Measurements from ENCODE around the gene PITPNC1.
A peak's percentile ranks its signal among the peaks of the same experiment; 100 is the strongest.
"Not testable (repeated sequence)": the region's sequence is repeated elsewhere in the genome, so short reads cannot be mapped to it uniquely, and the experiment has no call there.

PITPNC1 gene

GRCh38 chr17:67594115-67594880 is 217.2 kb downstream of the PITPNC1 start:
- DNase-seq: no peak

- no peak for DNase-seq
These were observed 223.3 kb downstream of the PITPNC1 start for GRCh38 chr17:67600408-67600807.

DNA sequence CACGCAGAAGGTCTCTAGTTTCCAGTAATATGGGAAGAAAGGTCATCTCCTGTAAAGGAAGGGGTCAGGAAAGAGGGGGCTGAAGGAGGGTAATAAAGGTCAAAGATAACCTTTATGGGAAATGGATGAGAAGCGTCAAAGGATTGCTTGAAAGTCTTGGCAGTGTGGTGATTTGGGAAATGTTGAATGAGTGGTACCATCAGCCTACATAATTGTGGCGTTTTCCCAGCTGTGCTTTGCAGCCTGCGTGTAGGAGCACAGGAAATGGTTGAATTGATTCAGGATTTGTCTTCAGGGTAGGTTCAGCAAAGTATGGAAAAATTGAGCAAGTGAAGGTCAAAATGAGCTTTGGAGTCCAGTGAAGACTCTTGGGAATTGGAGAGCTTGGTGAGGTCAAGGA is 224.8 kb downstream of the PITPNC1 start:
- DNase-seq: no peak

- no peak for DNase-seq
These were observed 225.4 kb downstream of the PITPNC1 start for GRCh38 chr17:67602444-67602843.

DNA sequence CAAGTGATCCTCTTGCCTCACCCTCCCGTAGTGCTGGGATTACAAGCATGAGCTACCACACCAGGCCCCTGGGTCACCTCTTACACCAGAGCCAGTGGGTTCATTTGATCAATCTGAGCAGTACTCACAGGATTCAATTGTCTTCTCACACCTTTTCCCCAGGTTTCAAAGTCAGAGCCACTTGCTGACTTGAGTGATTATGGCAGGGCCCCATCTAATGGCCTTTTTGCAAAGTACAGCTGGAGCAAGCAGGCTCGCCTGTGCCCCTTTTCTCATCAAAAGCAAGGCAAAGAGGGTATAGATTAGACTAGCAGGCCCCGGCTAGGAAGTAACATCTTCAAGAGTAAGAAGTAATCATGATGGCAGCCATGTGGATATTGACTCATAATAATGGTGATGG is 225.9 kb downstream of the PITPNC1 start:
- DNase-seq: no peak

GRCh38 chr17:67605256-67605912 is 228.3 kb downstream of the PITPNC1 start:
- DNase-seq: no peak

DNA sequence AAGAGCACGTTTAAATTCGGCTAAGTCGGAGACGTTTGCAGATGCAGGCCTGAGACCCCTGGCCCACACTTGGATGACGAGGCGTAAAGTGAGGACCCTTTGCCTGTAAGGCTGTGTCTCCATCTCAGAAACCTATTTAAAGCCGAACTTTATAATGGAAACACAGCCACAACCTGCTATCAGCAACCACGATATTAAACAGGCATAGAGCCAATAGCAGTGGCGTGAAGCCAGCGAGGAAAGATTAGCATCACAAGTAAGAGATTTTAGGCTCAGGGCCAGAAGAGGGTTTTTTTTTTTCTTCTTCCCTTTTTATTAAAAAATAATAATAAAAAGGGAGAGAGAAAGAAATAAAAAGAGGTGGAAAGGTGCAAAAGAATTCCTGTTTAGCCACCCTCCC is 229.4 kb downstream of the PITPNC1 start:
- DNase-seq: no peak

DNA sequence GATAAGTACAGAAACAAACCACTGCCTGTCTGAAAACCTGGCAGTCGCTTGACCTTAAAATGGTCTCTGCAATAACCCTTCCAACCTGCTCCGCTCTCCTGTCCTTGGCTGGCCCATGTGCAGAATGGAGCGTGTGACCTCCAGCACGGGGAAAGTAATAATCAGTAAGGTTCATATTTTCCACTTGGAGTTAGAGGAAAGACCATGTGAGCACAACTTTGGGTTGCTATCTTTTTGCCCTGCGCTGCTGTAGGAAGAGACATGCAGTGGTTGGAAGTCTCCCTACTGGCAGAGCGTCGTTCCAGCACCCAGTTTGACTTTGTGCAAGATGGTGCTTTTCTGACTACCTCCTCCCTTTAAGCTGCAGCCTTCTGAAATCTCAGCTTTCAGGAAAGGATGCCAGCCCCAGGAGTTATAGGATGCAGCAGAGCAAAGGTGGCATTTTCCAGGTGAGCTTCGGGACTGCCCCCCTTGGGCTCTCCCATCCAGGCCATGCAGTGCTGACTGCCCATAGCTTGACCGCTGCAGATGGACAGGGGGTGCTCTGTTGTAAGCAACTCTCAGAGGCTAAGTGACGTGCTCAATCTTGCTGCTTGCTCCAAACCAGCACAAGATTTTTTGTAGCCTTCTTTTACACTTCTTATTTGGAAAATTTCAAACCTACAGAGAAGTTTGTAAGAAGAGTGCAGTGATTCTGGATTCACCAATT is 230.0 kb downstream of the PITPNC1 start:
- DNase-seq: no peak

GRCh38 chr17:67610061-67610460 is 233.0 kb downstream of the PITPNC1 start:
- no peak for DNase-seq

DNA sequence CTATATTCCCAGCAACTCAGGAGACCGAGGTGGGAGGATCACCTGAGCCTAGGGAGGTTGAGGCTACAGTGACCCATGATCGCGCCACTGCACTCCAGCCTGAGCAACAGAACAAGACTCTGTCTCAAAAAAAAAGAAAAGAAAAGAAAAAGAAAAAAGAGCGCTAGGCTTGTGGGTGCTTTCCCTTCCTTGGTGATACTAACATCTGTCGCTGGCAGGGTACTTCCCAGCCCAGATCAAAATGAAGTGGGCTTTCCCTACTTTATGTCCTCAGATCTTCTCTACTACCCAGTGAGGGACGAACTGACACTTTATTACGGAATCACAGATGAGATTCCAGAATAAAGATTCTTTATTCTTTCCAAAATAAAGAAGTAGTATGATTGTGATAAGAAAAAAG is 236.9 kb downstream of the PITPNC1 start:
- no peak for DNase-seq

DNA sequence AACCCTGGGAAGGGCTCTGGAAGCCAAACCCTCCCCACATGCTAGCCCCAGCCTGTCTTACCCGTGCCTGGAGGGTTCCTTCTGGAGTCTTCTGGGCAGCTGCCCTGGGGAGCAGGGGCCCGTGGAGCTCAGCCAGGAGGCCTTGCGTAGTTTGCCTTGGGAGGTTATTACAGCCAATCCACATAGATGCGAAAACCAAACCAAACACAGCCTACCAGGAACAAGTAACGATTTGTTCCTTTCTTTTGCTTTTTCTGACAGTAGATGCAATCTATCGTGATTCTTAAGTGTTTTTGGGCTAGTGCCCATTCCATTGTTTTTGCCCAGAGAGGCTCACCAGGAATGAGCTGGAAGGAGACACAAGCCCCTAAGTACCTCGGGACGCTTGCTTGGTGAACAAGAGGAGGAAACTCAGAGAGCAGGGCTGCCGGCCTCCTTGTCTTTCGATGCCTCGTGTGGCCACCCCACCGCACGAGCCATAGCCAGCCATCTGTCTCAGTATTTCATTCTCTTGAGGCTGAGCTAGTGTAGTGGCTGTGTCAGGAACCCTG is 238.0 kb downstream of the PITPNC1 start:
- no peak for DNase-seq

DNA sequence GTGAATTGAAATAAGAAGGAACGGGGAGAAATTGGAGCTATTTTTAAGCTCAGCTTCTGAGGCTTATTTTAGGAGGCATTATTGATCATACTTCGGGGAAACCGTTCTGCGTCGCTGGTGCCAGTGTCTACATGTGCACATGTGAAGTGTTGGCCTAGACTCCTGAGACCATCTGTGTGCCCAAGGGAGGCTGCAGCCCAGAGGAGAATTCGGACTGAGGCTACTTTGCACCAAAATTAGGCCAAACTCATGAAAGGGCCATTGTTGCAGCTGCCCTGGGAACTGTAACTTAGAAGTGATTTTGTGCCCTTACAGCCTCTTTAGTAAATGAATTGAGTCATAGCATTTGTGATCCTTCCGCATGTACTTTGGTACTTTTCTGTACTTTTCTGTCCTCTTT is 238.7 kb downstream of the PITPNC1 start:
- no peak for DNase-seq

- DNase-seq: no peak
These were observed 240.3 kb downstream of the PITPNC1 start for GRCh38 chr17:67617304-67617899.

DNA sequence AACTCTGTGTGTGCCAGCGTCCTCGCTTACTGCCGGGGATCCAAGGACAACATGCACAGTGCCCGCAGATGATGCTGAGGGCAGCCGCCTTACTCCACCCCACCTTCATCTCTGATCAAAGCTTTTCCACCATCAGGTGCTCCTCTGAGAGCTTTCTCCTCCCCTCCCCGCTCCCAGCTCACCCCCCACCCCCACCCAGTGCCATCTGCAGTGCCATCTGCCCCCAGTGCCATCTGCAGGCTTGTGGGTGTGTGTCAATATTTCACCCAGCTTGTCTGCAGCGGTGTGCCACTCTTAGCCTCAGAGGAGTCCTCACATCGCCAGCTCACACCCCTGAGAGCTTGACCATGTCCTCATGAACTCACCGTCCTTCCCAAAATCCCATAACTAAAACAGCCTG is 242.5 kb downstream of the PITPNC1 start:
- DNase-seq: no peak

DNA sequence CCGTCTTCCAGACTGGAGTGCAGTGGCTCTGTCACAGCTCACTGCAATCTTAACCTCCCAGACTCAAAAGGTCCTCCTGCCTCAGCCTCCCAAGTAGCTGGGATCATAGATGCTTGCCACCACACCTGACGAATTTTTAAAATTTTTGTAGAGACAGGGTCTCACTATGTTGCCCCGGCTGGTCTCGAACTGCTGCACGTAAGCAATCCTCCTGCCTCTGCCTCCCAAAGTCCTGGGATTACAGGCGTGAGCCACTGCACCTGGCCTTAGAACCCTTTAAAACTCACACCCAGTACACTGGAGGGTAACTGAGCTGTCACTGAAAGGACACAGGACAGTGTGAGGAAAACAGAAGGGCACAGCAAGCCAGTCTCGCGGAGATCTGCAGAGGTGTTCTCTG is 243.0 kb downstream of the PITPNC1 start:
- no peak for DNase-seq

GRCh38 chr17:67620636-67621035 is 243.6 kb downstream of the PITPNC1 start:
- no peak for DNase-seq

- DNase-seq: no peak
These were observed 246.7 kb downstream of the PITPNC1 start for GRCh38 chr17:67623767-67624166.

DNA sequence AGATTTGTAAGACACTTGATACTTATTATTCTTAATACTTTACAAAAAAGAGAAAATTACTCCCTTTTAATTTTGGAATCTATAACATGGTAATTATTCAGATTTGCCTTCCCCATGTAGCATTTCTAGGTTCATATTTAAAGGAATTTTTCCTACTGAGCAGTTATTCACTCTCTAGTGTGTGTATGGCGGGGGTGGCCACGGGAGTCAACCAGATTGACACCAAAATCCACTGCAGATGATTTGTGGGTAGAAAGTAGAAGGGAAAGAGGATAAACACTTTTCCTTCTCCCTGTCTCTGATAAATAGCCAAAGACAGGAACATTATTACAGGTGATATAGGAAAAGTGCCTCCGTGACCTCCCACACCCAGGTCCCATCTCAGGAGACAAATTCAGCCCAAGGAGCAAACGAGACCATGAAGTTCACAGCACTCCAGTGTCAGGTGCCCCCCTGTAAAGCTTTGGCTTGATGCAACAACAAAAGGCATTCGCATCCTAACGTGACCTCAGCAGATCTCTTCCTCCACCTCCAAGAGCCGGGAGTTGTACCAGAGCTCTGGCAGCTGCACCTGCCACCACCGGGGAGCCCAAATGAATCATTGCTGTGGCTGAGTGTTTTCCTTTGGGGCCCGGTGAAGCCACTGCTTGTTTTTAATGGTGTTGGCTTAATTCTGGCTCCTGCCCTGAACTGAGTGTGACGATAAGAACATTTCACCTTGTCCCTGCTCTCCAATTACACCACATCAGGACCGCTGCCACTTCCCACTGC is 248.0 kb downstream of the PITPNC1 start:
- no peak for DNase-seq

DNA sequence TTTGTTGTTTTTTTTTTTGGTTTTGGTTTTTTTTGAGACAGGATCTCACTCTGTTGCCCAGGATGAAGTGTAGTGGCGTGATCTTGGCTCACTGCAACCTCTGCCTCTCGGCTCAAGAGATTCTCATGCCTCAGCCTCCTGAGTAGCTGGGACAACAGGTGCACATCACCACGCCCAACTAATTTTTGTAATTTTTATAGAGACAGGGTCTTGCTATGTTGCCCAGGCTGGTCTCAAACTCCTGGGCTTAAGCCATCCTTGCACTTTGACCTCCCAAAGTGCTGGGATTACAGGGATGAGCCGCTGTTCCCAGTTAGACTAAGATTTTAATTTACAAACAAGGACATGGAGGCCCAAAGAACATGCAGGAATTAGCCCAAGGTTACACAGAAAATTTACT is 248.9 kb downstream of the PITPNC1 start:
- no peak for DNase-seq

DNA sequence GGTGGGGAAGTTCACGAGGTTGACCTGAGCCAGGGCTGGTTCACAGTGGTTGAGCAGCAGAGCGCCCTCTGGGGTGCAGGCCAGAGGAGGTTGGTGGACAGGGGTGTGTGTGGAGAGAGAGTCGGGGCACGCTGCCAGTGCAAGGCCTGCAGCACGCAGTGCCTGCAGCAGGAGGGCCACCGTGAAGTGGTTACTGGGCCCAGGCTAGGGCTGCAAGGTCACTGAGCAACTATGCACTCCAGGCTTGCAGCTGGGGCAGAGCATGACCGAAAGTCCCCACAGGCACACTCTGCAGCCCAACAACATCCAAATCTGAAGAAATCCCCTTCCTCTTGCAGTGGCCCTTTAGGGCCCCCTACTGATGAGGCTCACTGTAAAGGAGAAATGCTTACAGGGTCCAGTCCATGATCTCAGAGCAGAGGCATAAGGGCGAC is 251.5 kb downstream of the PITPNC1 start:
- DNase-seq: no peak

- DNase-seq: peak; percentile 44
These were observed 252.9 kb downstream of the PITPNC1 start for GRCh38 chr17:67629971-67630320.

GRCh38 chr17:67630836-67631235 is 253.8 kb downstream of the PITPNC1 start:
- DNase-seq: not testable (repeated sequence)

DNA sequence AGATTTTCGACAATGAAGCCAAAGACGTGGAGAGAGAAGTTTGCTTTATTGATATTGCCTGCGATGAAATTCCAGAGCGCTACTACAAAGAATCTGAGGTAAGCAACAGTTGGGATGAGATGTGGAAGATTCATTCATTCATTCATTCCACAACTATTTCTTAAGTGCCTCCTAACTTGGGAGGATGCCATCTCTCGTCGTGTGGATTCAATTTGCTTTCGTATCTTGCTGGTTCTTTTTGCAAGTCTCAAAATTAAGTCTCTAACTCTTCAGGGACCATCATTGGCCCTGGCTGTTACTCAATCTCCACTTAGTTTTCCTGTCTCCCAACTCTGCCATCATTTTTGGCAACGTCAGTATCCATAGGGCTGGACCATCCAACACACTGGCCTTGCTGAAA is 255.1 kb downstream of the PITPNC1 start:
- DNase-seq: no peak
